ENCODE data around the gene TAF5L.
"Not testable (repeated sequence)": the region's sequence is repeated elsewhere in the genome, so short reads cannot be mapped to it uniquely, and the experiment has no call there.

TAF5L gene

GRCh38 chr1:229641306-229641705, 15.4 kb upstream of the TAF5L start:
- DNase-seq: no peak

GRCh38 chr1:229640455-229640854, 14.5 kb upstream of the TAF5L start:
- no peak for DNase-seq

- DNase-seq: no peak
Observed at GRCh38 chr1:229637746-229638145, 11.8 kb upstream of the TAF5L start.

GRCh38 chr1:229636042-229636441, 10.1 kb upstream of the TAF5L start:
- no peak for DNase-seq

GRCh38 chr1:229631966-229632365, 6.0 kb upstream of the TAF5L start:
- DNase-seq: no peak

- no peak for DNase-seq
Observed at GRCh38 chr1:229631148-229631547, 5.2 kb upstream of the TAF5L start.

- no peak for DNase-seq
Observed at GRCh38 chr1:229629261-229629660, 3.3 kb upstream of the TAF5L start.

- DNase-seq: no peak
Observed at GRCh38 chr1:229627003-229627402, 1.1 kb upstream of the TAF5L start.

GRCh38 chr1:229625071-229625914, 629 bp downstream of the TAF5L start:
- peak in 2 of 4 experiments; percentile 10 to 48 for DNase-seq

- no peak for DNase-seq
Observed at GRCh38 chr1:229624521-229625070, 1.3 kb downstream of the TAF5L start.

GRCh38 chr1:229623838-229624237, 2.1 kb downstream of the TAF5L start:
- no peak for DNase-seq

GRCh38 chr1:229623225-229623624, 2.7 kb downstream of the TAF5L start:
- no peak for DNase-seq

- not testable (repeated sequence) for DNase-seq
Observed at GRCh38 chr1:229622641-229623120, 3.2 kb downstream of the TAF5L start.

- no peak for DNase-seq
Observed at GRCh38 chr1:229621663-229622062, 4.3 kb downstream of the TAF5L start.

- no peak for DNase-seq
Observed at GRCh38 chr1:229620876-229621275, 5.0 kb downstream of the TAF5L start.

GRCh38 chr1:229619614-229620013, 6.3 kb downstream of the TAF5L start:
- DNase-seq: no peak

GRCh38 chr1:229619002-229619401, 6.9 kb downstream of the TAF5L start:
- DNase-seq: no peak

- DNase-seq: no peak
Observed at GRCh38 chr1:229617351-229618100, 8.4 kb downstream of the TAF5L start.

- DNase-seq: no peak
Observed at GRCh38 chr1:229614701-229615100, 11.2 kb downstream of the TAF5L start.

GRCh38 chr1:229613938-229614337, 12.0 kb downstream of the TAF5L start:
- no peak for DNase-seq

GRCh38 chr1:229608590-229608989, 17.3 kb downstream of the TAF5L start:
- DNase-seq: no peak

GRCh38 chr1:229607370-229607769, 18.6 kb downstream of the TAF5L start:
- DNase-seq: no peak

GRCh38 chr1:229603371-229604005, 22.4 kb downstream of the TAF5L start:
- no peak for DNase-seq

Measured in activated CD4-positive, CD25-positive, alpha-beta regulatory T cell (primary cell).